ENCODE data around the gene MYL6. TPM values are rescaled to one million over a fixed set of nuclear protein-coding genes. Genes with fewer than 3 reads are reported as not detected.

MYL6 gene
- total and polyA plus RNA-seq, 9 of the 15 experiments (the other 6 are each of a cell fraction or from before 2014, with no cell fraction given), result 557 to 1,664 (median 958) TPM

DNA sequence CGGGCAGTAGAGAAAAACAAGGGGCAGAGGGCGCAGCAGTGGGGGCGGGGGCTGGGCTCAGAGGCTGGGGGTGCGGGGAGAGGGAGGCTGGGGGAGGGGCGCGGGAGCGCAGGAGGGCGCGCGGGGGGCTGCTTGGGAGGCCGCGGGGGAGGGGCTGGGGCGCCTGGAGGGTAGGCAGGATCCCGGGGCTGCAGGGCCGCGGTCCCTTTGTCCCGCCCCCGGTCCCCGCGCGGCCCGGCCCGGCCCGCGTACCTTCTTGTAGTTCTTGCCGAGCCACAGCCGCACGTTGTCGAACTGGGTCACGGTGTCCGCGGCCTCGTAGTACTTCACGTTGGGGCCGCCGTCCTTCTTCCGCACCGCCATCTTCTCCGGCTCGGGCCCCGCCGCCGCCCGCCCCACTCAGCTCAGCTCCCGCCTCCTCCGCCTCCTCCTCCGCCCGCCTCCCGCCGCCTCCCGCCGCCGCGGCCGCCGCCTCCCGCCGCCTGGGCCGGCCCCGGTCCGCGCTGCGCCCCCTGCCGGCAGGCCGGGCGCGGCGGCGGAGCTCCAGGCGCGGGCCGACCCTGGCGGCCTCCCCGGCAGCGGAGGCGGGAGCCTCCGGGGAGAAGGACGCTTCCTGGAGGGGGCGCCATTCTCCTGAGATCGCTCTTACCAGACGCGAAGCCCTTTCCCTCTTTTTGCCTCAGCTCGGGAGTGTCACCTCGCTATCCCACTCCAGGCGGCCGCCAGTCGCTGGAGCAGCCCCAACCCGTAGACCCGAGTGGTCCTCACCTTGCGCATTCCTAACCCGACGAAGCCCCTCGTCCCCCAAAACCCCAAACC is 31.1 kb downstream of the MYL6 start, which contains the start of gene SMARCC2 (continued):
- TF ChIP-seq HEY1 (CRISPR knock-in tag; IDR thresholded peaks at IDR 0.05; ENCODE audit: borderline replicate concordance) (no peak), EP300 (IDR thresholded peaks at IDR 0.05; ENCODE audit: low read length) (peak; percentile 6; the same call in 1 of the 2 replicates), POLR2AphosphoS5 (IDR thresholded peaks at IDR 0.05; ENCODE audit: control insufficient read depth, insufficient read depth, low read depth, low read length) (no peak), TAF9B (IDR thresholded peaks at IDR 0.05; ENCODE audit: partially characterized antibody) (no peak), ARHGAP35 (IDR thresholded peaks at IDR 0.05; ENCODE audit: partially characterized antibody) (peak; percentile 15), CREBBP (IDR thresholded peaks at IDR 0.05; ENCODE audit: low read depth, low read length) (no peak), HSF4 (CRISPR knock-in tag; IDR thresholded peaks at IDR 0.05; ENCODE audit: borderline replicate concordance) (no peak), MBD2 (IDR thresholded peaks at IDR 0.05; ENCODE audit: borderline replicate concordance, low read depth) (no peak), CBX2 (IDR thresholded peaks at IDR 0.05; ENCODE audit: insufficient read depth, low read length, poor library complexity, severe bottlenecking) (no peak), ZNF354B (CRISPR knock-in tag; IDR thresholded peaks at IDR 0.05) (no peak), NUFIP1 (IDR thresholded peaks at IDR 0.05; ENCODE audit: partially characterized antibody) (no peak), ZNF12 (CRISPR knock-in tag; IDR thresholded peaks at IDR 0.05) (no peak), ZC3H4 (CRISPR knock-in tag; IDR thresholded peaks at IDR 0.05; ENCODE audit: borderline replicate concordance) (no peak)
- TF ChIP-seq, protein P1, sequence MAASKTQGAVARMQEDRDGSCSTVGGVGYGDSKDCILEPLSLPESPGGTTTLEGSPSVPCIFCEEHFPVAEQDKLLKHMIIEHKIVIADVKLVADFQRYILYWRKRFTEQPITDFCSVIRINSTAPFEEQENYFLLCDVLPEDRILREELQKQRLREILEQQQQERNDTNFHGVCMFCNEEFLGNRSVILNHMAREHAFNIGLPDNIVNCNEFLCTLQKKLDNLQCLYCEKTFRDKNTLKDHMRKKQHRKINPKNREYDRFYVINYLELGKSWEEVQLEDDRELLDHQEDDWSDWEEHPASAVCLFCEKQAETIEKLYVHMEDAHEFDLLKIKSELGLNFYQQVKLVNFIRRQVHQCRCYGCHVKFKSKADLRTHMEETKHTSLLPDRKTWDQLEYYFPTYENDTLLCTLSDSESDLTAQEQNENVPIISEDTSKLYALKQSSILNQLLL (CRISPR knock-in tag; IDR thresholded peaks at IDR 0.05; ENCODE audit: borderline replicate concordance), result no peak
- TF ChIP-seq, protein P2, sequence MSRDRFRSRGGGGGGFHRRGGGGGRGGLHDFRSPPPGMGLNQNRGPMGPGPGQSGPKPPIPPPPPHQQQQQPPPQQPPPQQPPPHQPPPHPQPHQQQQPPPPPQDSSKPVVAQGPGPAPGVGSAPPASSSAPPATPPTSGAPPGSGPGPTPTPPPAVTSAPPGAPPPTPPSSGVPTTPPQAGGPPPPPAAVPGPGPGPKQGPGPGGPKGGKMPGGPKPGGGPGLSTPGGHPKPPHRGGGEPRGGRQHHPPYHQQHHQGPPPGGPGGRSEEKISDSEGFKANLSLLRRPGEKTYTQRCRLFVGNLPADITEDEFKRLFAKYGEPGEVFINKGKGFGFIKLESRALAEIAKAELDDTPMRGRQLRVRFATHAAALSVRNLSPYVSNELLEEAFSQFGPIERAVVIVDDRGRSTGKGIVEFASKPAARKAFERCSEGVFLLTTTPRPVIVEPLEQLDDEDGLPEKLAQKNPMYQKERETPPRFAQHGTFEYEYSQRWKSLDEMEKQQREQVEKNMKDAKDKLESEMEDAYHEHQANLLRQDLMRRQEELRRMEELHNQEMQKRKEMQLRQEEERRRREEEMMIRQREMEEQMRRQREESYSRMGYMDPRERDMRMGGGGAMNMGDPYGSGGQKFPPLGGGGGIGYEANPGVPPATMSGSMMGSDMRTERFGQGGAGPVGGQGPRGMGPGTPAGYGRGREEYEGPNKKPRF (IDR thresholded peaks at IDR 0.05; ENCODE audit: low read depth, low read length), result no peak
- TF ChIP-seq, protein P3, sequence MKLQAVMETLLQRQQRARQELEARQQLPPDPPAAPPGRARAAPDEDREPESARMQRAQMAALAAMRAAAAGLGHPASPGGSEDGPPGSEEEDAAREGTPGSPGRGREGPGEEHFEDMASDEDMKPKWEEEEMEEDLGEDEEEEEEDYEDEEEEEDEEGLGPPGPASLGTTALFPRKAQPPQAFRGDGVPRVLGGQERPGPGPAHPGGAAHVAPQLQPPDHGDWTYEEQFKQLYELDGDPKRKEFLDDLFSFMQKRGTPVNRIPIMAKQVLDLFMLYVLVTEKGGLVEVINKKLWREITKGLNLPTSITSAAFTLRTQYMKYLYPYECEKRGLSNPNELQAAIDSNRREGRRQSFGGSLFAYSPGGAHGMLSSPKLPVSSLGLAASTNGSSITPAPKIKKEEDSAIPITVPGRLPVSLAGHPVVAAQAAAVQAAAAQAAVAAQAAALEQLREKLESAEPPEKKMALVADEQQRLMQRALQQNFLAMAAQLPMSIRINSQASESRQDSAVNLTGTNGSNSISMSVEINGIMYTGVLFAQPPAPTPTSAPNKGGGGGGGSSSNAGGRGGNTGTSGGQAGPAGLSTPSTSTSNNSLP (IDR thresholded peaks at IDR 0.05; ENCODE audit: borderline replicate concordance, low read depth, low read length), result no peak
- TF ChIP-seq, protein P4, sequence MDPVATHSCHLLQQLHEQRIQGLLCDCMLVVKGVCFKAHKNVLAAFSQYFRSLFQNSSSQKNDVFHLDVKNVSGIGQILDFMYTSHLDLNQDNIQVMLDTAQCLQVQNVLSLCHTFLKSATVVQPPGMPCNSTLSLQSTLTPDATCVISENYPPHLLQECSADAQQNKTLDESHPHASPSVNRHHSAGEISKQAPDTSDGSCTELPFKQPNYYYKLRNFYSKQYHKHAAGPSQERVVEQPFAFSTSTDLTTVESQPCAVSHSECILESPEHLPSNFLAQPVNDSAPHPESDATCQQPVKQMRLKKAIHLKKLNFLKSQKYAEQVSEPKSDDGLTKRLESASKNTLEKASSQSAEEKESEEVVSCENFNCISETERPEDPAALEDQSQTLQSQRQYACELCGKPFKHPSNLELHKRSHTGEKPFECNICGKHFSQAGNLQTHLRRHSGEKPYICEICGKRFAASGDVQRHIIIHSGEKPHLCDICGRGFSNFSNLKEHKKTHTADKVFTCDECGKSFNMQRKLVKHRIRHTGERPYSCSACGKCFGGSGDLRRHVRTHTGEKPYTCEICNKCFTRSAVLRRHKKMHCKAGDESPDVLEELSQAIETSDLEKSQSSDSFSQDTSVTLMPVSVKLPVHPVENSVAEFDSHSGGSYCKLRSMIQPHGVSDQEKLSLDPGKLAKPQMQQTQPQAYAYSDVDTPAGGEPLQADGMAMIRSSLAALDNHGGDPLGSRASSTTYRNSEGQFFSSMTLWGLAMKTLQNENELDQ (CRISPR knock-in tag; IDR thresholded peaks at IDR 0.05; ENCODE audit: borderline replicate concordance), result no peak
- TF ChIP-seq, protein P5, sequence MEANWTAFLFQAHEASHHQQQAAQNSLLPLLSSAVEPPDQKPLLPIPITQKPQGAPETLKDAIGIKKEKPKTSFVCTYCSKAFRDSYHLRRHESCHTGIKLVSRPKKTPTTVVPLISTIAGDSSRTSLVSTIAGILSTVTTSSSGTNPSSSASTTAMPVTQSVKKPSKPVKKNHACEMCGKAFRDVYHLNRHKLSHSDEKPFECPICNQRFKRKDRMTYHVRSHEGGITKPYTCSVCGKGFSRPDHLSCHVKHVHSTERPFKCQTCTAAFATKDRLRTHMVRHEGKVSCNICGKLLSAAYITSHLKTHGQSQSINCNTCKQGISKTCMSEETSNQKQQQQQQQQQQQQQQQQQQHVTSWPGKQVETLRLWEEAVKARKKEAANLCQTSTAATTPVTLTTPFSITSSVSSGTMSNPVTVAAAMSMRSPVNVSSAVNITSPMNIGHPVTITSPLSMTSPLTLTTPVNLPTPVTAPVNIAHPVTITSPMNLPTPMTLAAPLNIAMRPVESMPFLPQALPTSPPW (CRISPR knock-in tag; IDR thresholded peaks at IDR 0.05), result peak; percentile 87

All from K562 (cell line).